HG02973 (cell line): Measurements from ENCODE around the gene ELFN2.
"Not testable (repeated sequence)": the region's sequence is repeated elsewhere in the genome, so short reads cannot be mapped to it uniquely, and the experiment has no call there.

Source experiments
- ATAC-seq: cut with Tn5 transposase; IDR thresholded peaks from one replicate; pipeline ENCODE4 v1.9.1; 2021; ENCODE audit warnings: moderate library complexity; ENCODE audit not compliant: unreplicated experiment

ELFN2 gene

DNA sequence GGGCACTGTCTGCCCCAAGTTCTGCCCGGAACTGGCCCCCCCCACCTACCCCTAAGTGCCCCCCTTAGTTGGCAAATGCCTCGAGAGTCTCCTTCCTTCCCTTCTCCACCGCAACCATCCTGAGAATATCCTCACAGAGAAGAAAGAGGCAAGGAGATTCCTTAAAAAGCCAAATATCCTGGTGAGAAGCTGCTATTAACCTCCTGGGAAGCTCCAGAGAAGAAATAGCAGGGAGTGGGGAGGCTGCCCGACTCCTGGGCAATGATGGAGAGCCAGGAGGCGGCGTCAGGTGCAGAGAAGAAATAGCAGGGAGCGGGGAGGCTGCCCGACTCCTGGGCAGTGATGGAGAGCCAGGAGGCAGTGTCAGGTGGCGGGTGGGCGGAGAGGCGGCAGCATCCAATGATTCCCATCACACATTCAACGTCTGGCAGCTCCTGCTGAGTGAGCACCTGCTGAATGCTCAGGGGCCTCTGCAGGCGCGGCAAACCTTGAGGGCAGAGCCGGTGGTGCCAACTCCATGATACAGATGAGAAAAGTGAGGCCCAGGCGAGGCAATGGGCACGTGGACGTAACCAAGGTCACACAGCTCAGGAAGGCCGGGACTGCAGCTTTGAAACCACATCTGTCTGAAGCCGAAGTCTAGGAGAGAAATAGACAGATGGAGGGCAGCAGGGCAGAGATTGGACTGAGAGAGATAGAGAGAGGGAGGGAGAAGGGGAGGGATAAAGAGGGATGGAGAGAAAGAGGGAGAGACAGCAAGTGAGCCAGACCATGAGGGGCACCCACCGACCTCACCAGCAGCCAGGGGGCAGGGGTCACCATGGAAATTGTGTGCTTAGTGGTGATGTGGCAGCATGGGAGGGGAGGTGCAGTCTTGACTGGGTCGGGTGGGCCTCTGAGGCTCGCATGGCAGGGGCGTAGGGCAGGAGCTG is 86.7 kb downstream of the ELFN2 start:
- ATAC-seq, result no peak

DNA sequence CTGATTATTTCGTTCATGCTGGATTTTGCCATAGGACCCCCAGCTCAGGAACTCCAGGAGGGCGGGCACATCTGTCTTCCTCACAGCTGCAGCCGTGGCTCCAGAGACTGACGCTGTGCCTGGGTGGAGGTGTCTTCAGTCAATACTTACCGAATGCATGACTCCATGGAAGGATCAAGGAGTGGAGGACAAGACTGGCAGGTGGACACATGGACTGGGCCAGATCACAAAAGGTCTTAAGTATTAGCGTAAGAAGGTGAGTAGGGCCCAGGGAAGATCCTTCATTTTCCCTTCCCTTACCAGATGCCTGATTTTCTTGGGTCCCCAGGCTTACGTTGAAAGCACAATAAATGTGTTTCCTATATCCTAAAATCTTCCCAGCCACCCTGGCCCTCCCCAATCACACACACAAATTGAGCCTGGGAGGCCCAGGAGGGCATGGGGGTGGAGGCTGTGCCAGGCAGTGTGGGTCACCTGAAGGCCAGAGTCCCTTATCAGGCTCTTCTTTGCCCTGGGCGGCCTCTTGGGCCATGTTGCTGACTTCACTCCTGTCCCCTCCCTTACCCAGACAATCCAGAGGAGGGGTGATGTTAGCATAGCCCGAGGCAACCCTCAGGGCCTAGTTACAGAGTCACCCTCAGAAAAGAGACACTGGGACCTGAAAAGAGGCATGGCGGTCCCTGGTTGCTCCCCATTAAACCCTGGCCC is 88.6 kb downstream of the ELFN2 start:
- no peak for ATAC-seq

DNA sequence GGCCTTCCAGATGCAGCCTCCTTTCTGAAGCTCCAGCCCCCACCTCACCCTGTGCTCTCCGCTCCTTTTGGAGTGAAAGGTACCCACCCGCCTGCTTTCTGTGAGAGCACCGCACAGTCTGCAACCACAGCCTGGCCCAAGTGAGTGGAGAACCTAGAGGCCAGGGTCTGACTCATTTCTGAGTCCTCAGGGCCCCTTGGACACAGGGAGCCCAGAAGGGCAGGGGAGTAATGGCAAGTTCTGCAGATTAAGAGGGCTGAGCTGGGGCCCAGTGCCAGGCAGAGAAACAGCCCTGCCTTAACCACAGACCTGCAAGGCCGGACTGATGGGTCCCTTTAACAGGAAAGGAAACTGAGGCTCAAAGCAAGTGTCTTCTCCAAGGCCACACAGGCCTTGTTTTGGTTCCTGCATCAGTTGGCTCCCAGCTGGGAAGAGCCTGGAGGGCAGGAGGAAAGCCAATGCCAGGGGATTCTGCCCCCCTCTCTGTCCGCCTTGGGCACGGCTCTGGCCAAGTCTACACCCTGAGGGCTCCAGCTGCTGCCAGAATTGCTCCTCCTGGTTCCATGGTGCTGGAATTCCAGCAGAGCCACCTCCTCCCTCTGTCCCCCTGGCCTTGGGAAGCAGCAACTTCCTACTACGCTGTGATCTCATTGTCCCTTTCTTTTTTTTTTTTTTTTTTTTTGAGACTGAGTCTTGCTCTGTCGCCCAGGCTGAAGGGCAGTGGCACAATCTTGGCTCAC is 89.9 kb downstream of the ELFN2 start:
- ATAC-seq, result no peak

DNA sequence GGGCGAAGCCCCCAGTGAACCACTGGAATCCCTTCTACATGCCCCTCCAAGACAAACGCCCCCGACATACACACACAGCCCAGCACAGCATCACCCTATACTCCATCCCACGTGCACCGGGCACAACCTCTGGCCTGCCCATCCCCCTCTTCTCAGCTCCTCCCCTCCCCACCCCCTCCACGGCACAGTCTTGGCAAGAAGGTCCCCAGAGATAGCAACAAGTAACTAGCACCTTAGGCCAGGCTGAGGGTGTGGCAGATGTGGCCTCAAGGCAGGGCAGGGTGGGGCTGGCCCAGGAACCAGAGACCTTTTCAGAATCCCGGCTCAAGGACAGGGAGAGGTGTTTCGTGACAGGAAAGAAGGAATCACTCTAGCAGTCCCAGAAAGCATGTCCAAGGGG is 90.7 kb downstream of the ELFN2 start:
- no peak for ATAC-seq

DNA sequence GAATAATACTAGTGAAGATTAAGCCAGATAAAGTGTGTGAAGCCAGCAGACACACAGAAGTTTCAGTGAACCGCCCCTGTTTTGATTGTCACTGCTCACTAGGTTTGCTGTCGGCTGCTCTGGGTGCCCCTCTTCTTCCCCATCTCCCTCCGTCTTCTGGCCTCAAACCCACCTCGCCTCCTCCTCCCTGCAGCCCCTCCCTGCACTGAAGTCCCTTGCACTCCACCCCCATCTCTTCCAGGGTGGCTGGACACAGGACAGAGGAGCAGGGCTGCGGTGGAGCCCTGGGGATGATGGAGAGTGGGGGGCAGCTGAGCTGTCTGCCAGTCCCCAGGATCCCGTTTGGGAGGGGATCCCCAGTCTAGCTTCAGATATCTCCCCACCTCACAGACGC is 91.5 kb downstream of the ELFN2 start:
- no peak for ATAC-seq

DNA sequence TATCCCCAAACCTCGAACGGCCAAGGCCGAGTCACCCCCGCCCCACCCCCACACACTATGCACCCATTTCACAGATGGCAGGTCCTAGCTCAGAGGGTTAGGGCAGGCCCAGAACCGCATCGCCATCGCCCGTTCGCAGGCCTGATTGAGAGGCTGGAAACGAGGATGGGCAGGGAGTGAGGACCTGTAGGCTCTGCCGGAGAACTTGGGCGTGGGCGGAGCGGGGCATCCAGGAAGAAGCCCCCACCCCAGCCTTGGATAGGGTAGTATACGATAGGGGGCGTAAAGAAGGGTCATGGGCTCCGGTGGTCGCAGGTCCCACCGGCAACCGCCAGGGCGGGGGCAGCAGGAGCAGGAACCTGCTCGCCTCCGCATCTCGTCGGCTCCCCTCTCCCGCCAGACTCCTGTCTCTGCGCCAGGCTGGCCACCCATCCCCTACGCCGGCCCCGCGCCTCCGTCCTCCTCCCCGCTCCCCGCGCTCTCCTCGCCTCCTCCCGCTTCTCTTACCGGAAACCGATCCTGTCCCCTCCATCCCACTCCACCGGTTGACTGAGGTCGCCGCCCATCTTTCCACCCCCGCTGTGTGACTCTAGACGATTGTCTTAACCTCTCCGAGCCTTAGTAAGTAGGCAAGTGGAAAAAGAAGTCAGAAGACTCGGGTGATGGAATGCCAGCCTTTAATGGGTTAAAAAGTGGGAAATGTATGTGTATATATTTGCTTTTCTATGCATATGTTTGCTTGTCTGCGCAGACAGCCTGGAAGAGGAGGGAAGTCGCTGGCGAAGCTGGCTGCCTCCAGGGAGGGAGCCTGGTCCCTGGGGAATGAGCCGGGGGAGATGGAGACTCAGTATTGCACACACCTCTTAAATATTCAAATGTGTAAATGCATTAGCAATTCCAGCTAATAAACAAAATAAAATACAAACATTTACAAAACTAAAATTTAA is 92.1 kb downstream of the ELFN2 start:
- ATAC-seq, result no peak

DNA sequence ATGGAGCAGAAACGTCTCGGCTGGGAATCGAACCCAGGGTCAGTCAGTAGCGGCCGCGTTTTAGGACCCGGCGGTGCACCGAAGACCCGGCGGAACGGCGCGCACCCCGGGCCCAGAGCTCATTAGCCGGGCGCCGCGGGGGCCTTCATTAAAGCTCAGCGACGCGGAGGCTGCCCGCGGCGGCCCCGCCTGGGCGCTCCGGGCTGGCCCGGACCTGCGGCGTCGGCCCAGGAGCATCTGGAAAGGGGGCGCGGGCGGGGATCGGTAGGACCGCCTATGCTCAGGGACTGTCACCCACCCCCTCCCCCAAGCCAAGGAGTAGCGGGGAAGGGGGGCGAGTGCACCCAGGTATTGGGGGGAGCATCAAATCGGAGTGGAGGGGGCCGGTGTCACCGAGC is 92.8 kb downstream of the ELFN2 start:
- no peak for ATAC-seq

DNA sequence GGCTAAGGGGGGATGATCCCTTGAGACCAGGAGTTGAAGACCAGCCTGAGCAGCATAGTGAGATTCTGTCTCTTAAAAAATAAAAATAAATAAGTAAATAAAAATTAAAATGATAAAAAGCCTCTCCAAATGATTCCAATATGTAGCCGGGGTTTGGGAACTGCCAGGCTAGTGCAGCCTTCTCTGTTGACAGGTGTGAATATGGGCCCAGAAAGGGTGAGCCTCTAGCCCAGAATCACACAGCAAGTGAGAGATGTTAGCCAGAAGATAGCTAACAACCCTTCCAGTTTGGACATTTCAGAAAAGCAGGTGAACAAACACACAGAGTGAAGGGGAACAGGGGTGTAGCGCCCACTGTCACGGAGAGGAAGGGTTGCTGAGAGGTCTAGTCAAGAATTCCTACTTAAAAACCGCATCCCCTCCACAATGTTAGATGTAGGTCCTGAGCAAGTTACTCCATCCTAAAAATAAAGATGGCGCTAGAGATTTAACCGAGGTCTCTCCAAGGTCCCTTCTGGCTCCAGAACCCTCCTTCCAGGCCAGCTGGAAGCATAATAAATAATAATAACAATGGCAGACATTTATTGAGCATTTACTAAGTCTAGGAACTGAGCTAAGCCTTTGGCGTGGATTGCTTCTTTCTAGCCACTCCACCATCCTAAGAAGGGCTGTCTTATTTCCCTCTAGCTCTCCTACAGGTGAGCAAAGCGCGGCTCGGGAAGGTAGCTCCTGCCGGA is 93.4 kb downstream of the ELFN2 start:
- no peak for ATAC-seq

DNA sequence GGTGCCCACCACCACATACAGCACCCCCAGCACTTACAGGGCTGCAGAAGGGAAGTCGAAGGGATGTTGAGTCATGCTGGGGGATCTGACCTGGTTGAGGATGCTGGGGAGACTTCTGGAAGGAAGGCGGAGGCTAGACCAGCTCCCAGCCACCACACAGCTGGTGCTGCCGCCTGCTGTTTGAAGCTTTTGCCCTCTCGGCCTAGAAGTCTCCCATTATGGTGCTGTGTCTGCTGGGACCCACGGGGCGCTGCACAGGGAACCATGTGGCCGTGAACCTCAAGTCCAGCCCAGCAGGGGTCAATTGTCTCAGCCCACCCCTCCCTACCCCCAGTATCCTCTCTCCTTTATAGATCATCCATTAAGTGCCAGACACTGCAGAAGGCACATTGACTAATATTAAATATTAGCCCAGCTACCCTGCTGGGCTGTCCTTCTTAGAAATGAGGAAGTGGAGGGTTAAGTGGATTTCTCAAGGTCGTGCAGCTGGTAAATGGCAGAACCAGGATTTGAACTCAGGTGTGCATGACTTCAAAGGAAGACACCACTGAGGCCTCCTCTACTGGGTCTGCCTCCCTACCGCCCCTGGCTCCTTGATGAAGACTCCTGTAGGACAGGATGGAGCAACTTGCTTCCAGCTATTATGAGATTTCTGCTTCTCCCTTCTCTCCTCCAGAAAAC is 95.3 kb downstream of the ELFN2 start:
- ATAC-seq, result no peak

DNA sequence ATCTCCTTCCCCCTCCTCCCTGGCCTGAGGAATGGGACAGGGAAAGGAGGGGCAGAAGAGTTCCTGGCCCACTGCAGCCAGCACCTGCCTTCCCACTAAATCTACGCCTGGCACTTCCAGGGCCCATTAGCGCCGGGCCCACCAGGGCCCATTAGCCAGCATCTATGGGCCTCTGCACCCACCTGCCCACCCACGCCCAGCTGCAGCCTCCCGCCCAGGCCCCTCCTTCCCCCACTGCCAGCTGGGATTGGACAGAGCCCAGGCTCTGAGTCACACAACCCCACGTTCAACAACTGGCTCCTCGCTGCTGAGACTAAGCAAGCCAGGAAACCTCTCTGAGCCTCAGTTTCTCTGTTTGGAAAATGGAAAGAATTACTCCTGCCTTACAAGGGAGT is 96.2 kb downstream of the ELFN2 start:
- no peak for ATAC-seq

DNA sequence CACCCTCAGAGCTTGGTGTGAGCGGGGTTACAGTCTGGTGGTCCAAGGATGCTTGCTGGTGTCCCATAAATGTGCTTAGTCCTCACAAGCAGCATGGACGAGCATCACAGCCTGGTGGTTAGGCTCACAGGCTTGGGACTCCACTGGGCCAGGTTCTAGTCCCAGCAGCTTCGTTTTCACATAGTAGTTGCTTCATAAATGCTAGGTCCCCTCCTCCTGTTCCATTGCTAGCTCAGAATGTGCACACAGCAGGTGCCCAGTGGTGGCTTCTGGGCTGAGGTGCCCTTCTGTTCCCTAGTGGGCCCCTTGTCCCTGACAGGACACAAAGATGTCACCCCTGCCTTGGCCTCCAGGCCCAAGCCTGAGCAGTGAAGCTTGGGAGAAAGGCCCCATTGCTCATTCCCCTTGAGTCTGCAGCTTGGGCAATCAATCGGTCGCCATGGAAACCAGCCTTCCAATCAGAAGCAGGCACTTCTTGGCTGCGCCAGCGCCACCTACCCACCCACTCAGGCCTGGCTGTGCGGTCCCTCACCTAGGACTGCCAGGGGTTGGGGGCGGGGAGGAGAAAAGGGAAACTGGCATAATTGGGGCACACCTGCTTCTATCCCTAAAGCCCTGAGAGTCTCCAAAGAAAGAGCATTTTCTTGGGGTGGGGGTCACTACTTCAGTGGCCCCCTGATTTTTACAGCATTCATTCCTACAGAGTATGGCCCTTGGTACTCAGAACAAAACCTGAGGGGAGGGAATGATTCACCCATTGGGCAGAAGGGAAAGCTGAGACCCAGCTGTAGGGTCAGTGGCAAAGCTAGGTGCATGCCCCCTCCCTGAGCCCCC is 96.9 kb downstream of the ELFN2 start:
- no peak for ATAC-seq

DNA sequence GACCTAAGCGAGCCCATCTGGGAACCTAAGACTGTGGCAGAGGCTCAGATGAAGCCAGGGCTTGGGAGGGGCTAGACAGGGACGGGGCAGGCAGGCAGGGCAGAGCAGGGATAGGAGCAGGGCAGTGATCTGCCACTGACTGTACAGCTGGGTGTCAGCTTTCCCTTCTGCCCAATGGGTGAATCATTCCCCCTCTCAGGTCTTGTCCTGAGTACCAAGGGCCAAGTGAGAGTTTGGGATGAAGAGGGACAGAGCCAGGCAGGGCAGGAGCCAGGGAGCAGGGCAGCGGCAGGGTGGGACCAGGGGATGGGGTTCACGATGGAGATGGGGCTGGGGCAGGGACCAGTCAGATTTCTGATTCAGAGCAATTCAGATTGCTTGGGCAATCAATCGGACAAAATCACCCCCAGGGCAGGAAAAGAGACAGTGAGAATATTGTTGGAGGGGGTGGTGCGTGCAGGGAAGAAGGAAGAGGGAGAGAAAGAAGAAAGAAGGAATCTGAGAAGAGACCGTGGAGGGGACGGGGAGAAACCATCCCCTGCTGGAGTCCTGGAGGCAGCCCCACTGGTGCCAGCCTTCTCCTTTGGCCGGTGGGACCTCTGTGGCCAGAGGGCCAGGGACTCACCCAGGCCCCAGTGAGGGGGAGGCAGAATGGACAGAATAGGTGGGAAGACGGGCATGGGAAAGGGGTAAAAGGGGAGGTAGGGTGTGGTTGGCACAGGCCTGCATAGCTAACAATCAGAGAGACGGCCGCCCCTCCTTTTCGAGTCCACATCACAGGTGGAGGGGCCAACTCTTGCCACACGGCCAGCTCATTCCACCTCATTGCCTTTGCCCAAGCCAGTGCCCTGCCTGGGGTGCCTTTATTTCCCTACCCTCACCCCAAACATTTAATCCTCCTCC is 97.8 kb downstream of the ELFN2 start:
- ATAC-seq, result no peak

DNA sequence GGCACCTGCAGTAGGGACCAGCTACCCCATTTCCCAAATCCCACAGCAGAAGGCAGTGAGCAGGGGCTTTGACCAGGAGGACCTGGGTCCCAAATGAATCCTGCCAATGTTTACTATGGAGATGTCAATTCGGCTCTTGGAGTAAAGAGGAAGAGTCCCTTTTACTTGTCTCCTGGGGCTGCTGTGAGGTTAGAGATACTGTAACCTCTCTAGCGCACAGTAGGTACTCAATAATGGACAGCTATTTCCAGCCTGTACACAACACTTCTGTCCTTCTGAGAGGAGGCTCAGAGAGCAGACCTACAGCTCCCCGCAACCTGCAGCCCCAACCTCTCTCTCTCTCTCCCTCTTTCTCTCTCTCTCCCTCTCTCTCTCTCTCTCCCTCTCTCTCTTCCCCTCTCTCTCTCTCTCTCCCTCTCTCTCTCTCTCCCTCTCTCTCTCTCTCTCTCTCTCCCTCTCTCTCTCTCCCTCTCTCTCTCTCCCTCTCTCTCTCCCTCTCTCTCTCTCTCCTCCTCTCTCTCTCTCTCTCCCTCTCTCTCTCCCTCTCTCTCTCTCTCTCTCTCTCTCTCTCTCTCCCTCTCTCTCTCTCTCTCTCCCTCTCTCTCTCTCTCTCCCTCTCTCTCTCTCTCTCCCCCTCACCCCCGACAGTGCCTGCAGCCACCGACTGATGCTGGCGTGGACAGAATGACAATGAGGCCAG is 98.6 kb downstream of the ELFN2 start:
- not testable (repeated sequence) for ATAC-seq

DNA sequence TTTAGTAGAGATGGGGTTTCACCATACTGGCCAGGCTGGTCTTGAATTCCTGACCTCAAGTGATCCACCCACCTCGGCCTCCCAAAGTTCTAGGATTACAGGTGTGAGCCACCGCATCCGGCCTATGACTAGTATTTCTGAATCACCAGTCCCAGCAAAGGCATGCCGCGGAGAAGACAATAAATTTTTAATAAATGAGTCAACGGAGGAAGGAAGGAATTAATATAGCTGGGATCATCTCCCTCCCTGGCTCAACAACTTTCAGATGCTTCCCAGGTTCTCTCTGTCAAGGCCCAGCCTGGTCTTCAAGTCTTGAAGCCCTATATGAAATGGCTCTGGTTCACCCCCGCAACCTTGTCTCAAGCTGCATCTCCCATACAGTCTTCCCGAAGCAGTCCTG is 99.3 kb downstream of the ELFN2 start:
- no peak for ATAC-seq

DNA sequence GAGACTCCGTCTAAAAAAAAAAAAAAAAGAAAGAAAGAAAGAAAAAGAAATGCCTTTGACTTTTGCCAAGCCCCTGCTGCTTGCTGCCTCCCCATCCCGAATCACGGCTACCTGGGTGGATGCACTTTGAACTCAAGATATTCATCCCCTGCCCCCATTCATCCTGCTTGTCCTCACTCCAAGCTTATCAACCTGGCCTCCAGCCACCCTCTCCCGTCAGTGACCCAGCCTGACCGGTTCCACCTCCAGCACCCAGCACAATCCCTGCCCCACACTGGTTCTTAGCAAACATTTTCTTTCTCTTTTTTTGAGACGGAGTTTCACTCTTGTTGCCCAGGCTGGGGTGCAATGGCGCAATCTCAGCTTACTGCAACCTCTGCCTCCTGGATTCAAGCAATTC is 100.6 kb downstream of the ELFN2 start:
- no peak for ATAC-seq

DNA sequence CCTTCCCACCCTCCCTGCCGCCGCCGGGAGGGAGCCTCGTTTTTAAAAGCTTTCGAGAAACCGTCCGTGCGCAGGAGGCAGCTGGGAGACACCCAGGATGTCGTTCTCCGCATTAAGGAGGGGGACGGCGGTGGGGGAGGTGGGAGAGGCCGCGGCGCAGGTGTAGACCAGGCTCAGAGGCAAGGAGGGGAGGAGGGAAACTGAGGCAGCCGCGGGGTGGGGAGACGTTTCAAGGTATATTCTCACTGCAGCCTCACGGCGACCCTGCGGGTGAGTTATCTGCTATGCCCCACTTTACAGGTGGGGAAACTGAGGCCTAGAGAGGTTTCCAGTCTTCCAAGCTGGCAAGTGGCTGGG is 102.3 kb downstream of the ELFN2 start:
- ATAC-seq, result no peak
